Thyroid gland (tissue), 4 donors: Measurements from ENCODE around the gene JUP.

ENCODE experiments used
- CTCF ChIP-seq, 6 experiments: fragments of 200-600 bp in 3 of 6; fragments of 450-650 bp in 3 of 6; sonication (generic) in 3 of 6; IDR thresholded peaks; one replicate each; pipeline ENCODE4 v1.5.1; 2016 to 2019; ENCODE audit warnings: antibody characterized with exemption in 6 of 6, mild to moderate bottlenecking in 2 of 6, inconsistent platforms in 1 of 6, moderate library complexity in 1 of 6
- POLR2A ChIP-seq, 2 donors: fragments of 450-650 bp; IDR thresholded peaks; one replicate each; pipeline ENCODE4 v1.6.1; 2017; ENCODE audit warnings: antibody characterized with exemption in 2 of 2, mild to moderate bottlenecking in 2 of 2, moderate library complexity in 1 of 2

- TF ChIP-seq POLR2A (IDR thresholded peaks at IDR 0.05), result no peak
- TF ChIP-seq CTCF (IDR thresholded peaks at IDR 0.05), result no peak
These were observed 16.5 kb downstream of the JUP start for GRCh38 chr17:41769985-41770384.
